Left renal cortex interstitium (tissue), 4 donors: ENCODE data around the gene NOP9. TPM values are rescaled to one million over a fixed set of nuclear protein-coding genes. Genes with fewer than 3 reads are reported as not detected.
A peak's percentile ranks its signal among the peaks of the same experiment; 100 is the strongest.

ENCODE experiments used
- DNase-seq, 4 donors: peaks; one replicate each; pipeline ENCODE4 v3.0.0-alpha.2; 2013; ENCODE audit warnings: low read depth in 4 of 4, low spot score in 2 of 4, missing footprints in 1 of 4
- polyA plus RNA-seq, 4 donors: library from polyadenylated mRNA; unstranded; fragments of 120-200 nt; gene quantifications; one replicate each; pipeline ENCODE4 v1.2.1, GENCODE V29; 2013; ENCODE audit not compliant: insufficient read length in 4 of 4

NOP9 gene
- polyA plus RNA-seq, 4 donors, result 24.1 to 29.0 (median 26.9) TPM

- DNase-seq, result no peak
Measured at GRCh38 chr14:24262821-24263733, 36.6 kb upstream of the NOP9 start, which contains the start of gene TGM1. Gene TGM1 (minus strand): TSS chr14:24263177. CDS start chr14:24262352, 825 bp downstream.

GRCh38 chr14:24263848-24264247 is 35.8 kb upstream of the NOP9 start:
- no peak for DNase-seq

GRCh38 chr14:24264298-24264697 is 35.4 kb upstream of the NOP9 start:
- no peak for DNase-seq

- no peak for DNase-seq
Measured at GRCh38 chr14:24266344-24267244, 33.1 kb upstream of the NOP9 start.

- DNase-seq, result no peak
Measured at GRCh38 chr14:24267516-24267915, 32.1 kb upstream of the NOP9 start.

- DNase-seq, result no peak
Measured at GRCh38 chr14:24268225-24268624, 31.4 kb upstream of the NOP9 start.

- DNase-seq, result no peak
Measured at GRCh38 chr14:24269368-24269767, 30.3 kb upstream of the NOP9 start.

- DNase-seq, result no peak
Measured at GRCh38 chr14:24269910-24270536, 29.6 kb upstream of the NOP9 start.

- DNase-seq, result no peak
Measured at GRCh38 chr14:24270537-24271133, 29.0 kb upstream of the NOP9 start.

GRCh38 chr14:24271134-24271833 is 28.4 kb upstream of the NOP9 start, which contains the start of gene RABGGTA:
Gene RABGGTA (minus strand): TSS chr14:24271597. CDS start chr14:24271115, 482 bp downstream.
- peak; percentile 63 to 83 (median 77) for DNase-seq

GRCh38 chr14:24271834-24272263 is 27.8 kb upstream of the NOP9 start:
- DNase-seq, result no peak

- no peak for DNase-seq
Measured at GRCh38 chr14:24272467-24272866, 27.2 kb upstream of the NOP9 start.

GRCh38 chr14:24273422-24273998 is 26.1 kb upstream of the NOP9 start:
- no peak for DNase-seq

- DNase-seq, result no peak
Measured at GRCh38 chr14:24274101-24274543, 25.5 kb upstream of the NOP9 start.

GRCh38 chr14:24277071-24277470 is 22.6 kb upstream of the NOP9 start:
- no peak for DNase-seq

GRCh38 chr14:24277606-24278321 is 21.9 kb upstream of the NOP9 start:
- no peak for DNase-seq

- no peak for DNase-seq
Measured at GRCh38 chr14:24278424-24278823, 21.2 kb upstream of the NOP9 start.
